H9 (cell line): ENCODE data around the gene SPEM3. TPM values are rescaled to one million over a fixed set of nuclear protein-coding genes. Genes with fewer than 3 reads are reported as not detected.

Experiments used
- DNase-seq: peaks from one replicate; pipeline ENCODE4 v3.0.0-alpha.2; 2017
- H2AFZ ChIP-seq: one replicate; pipeline ENCODE4 v1.6.1; 2013; ENCODE audit warnings: mild to moderate bottlenecking, low read length, control low read depth, moderate library complexity
- H2AK5ac ChIP-seq: 2 replicates; pipeline ENCODE4 v1.6.1; 2013; ENCODE audit warnings: low read length, control low read depth, mixed read lengths; ENCODE audit not compliant: insufficient read length
- H2BK120ac ChIP-seq: one replicate; pipeline ENCODE4 v1.6.1; 2013; ENCODE audit warnings: low read depth, mild to moderate bottlenecking, low read length, control low read depth, inconsistent platforms; ENCODE audit not compliant: poor library complexity, severe bottlenecking
- H2BK12ac ChIP-seq: 2 replicates; pipeline ENCODE4 v1.6.1; 2013; ENCODE audit warnings: low read length, control low read depth, mixed read lengths, low read depth; ENCODE audit not compliant: insufficient read length
- H2BK15ac ChIP-seq: 2 replicates; pipeline ENCODE4 v1.6.1; 2013; ENCODE audit warnings: low read depth, low read length, control low read depth
- H2BK20ac ChIP-seq: one replicate; pipeline ENCODE4 v1.6.1; 2013; ENCODE audit warnings: low read depth, mild to moderate bottlenecking, low read length, control low read depth, inconsistent platforms; ENCODE audit not compliant: poor library complexity, severe bottlenecking
- H2BK5ac ChIP-seq: 2 replicates; pipeline ENCODE4 v1.6.1; 2013; ENCODE audit warnings: low read length, control low read depth, mixed read lengths; ENCODE audit not compliant: insufficient read length
- H3K14ac ChIP-seq: 2 replicates; pipeline ENCODE4 v1.6.1; 2013; ENCODE audit warnings: low read length, control low read depth; ENCODE audit not compliant: insufficient read depth
- H3K18ac ChIP-seq: 2 replicates; pipeline ENCODE4 v1.6.1; 2013; ENCODE audit warnings: low read depth, mild to moderate bottlenecking, mixed read lengths, low read length, control low read depth; ENCODE audit not compliant: insufficient read length
- H3K23ac ChIP-seq: 2 replicates; pipeline ENCODE4 v1.6.1; 2013; ENCODE audit warnings: low read length, control low read depth, mixed read lengths, low read depth; ENCODE audit not compliant: insufficient read length
- H3K23me2 ChIP-seq: 2 replicates; pipeline ENCODE4 v1.6.1; 2013; ENCODE audit warnings: low read depth, mild to moderate bottlenecking, mixed read lengths, low read length, control low read depth; ENCODE audit not compliant: insufficient read length, poor library complexity, severe bottlenecking
- H3K27ac ChIP-seq: 2 replicates; pipeline ENCODE4 v1.5.1; 2013; ENCODE audit warnings: low read length, control low read depth, mixed read lengths, low read depth; ENCODE audit not compliant: insufficient read length
- H3K27me3 ChIP-seq: 2 replicates; pipeline ENCODE4 v1.6.1; 2013; ENCODE audit warnings: low read length, control low read depth, inconsistent platforms; ENCODE audit not compliant: insufficient read depth
- H3K4ac ChIP-seq: 2 replicates; pipeline ENCODE4 v1.6.1; 2013; ENCODE audit warnings: low read depth, mild to moderate bottlenecking, control low read depth, inconsistent platforms, low read length, moderate library complexity
- H3K4me1 ChIP-seq: 2 replicates; pipeline ENCODE4 v1.6.1; 2013; ENCODE audit warnings: low read length, control low read depth, inconsistent platforms; ENCODE audit not compliant: insufficient read depth
- H3K4me2 ChIP-seq: 2 replicates; pipeline ENCODE4 v1.6.1; 2013; ENCODE audit warnings: low read length, control low read depth, mixed read lengths; ENCODE audit not compliant: insufficient read length, insufficient read depth
- H3K56ac ChIP-seq: 2 replicates; pipeline ENCODE4 v1.6.1; 2013; ENCODE audit warnings: low read depth, mild to moderate bottlenecking, mixed read lengths, low read length, control low read depth; ENCODE audit not compliant: insufficient read length
- H3K79me1 ChIP-seq: 2 replicates; pipeline ENCODE4 v1.6.1; 2013; ENCODE audit warnings: low read depth, mild to moderate bottlenecking, moderate library complexity, low read length, control low read depth, inconsistent platforms; ENCODE audit not compliant: insufficient read depth, poor library complexity, severe bottlenecking
- H3K79me2 ChIP-seq: 2 replicates; pipeline ENCODE4 v1.6.1; 2013; ENCODE audit warnings: low read length, control low read depth, inconsistent platforms; ENCODE audit not compliant: insufficient read depth
- H3K9ac ChIP-seq: 2 replicates; pipeline ENCODE4 v1.6.1; 2013; ENCODE audit warnings: low read length, control low read depth, mixed read lengths; ENCODE audit not compliant: insufficient read length; ENCODE audit errors: extremely low read depth
- H3K9me3 ChIP-seq: one replicate; pipeline ENCODE4 v1.6.1; 2013; ENCODE audit warnings: low read depth, low read length, inconsistent platforms; ENCODE audit not compliant: control insufficient read depth
- H3T11ph ChIP-seq: one replicate; pipeline ENCODE4 v1.6.1; 2013; ENCODE audit warnings: mild to moderate bottlenecking, low read length, control low read depth, inconsistent platforms
- H4K20me1 ChIP-seq: one replicate; pipeline ENCODE4 v1.6.1; 2013; ENCODE audit not compliant: control insufficient read depth, insufficient read length, insufficient read depth
- H4K5ac ChIP-seq: 2 replicates; pipeline ENCODE4 v1.6.1; 2013; ENCODE audit warnings: low read depth, mild to moderate bottlenecking, mixed read lengths, low read length, control low read depth; ENCODE audit not compliant: insufficient read length
- H4K8ac ChIP-seq: replicated peaks from 2 replicates; pipeline ENCODE4 v1.6.1; 2013; ENCODE audit warnings: low read length, control low read depth, mixed read lengths, low read depth; ENCODE audit not compliant: insufficient read length
- H4K91ac ChIP-seq: 2 replicates; pipeline ENCODE4 v1.6.1; 2013; ENCODE audit warnings: low read depth, mild to moderate bottlenecking, moderate library complexity, mixed read lengths, low read length, control low read depth; ENCODE audit not compliant: insufficient read length
- H3K27ac Mint-ChIP-seq, 3 experiments: 2 replicates in 2 of 3; 3 replicates in 1 of 3; pipeline ENCODE4 v1.8.0; 2020 to 2021; ENCODE audit warnings: mixed read lengths in 3 of 3, mild to moderate bottlenecking in 1 of 3, moderate library complexity in 1 of 3
- H3K27me3 Mint-ChIP-seq: 2 replicates; pipeline ENCODE4 v1.8.0; 2021; ENCODE audit warnings: low read depth, mild to moderate bottlenecking, moderate library complexity, mixed read lengths
- H3K36me3 Mint-ChIP-seq, 3 experiments: 2 replicates in 2 of 3; 3 replicates in 1 of 3; pipeline ENCODE4 v1.8.0; 2020 to 2021; ENCODE audit warnings: low read depth in 3 of 3, mixed read lengths in 3 of 3; ENCODE audit not compliant: insufficient read depth in 1 of 3
- H3K4me1 Mint-ChIP-seq, 2 experiments: 2 replicates each; pipeline ENCODE4 v1.8.0; 2020; ENCODE audit warnings: mixed read lengths in 2 of 2
- H3K4me3 Mint-ChIP-seq, 2 experiments: 2 replicates in 1 of 2; 3 replicates in 1 of 2; pipeline ENCODE4 v1.8.0; 2020 to 2021; ENCODE audit warnings: mild to moderate bottlenecking in 2 of 2, mixed read lengths in 2 of 2, moderate library complexity in 1 of 2
- H3K9me3 Mint-ChIP-seq, 2 experiments: 2 replicates in 1 of 2; 3 replicates in 1 of 2; pipeline ENCODE4 v1.8.0; 2020; ENCODE audit warnings: mild to moderate bottlenecking in 2 of 2, mixed read lengths in 2 of 2, moderate library complexity in 1 of 2
- CTCF ChIP-seq: fragments of 200-600 bp; sonication (generic); conservative IDR thresholded peaks from 3 replicates; pipeline ENCODE4 v1.8.0; 2021; ENCODE audit warnings: antibody characterized with exemption, mild to moderate bottlenecking
- WGBS: extraction: QIAGEN DNeasy Blood & Tissue Kit; methylation state at CpG from one replicate; pipeline ENCODE4 v1.1.7; 2013; ENCODE audit warnings: missing lambda C conversion rate, low lambda C conversion rate, mixed read lengths; ENCODE audit not compliant: insufficient read length; ENCODE audit errors: extremely low coverage; 5-methylcytosine and 5-hydroxymethylcytosine counted together
- total RNA-seq: library from RNA; stranded (reverse); gene quantifications from 2 replicates; pipeline ENCODE4 v1.2.1, GENCODE V29; 2021

The SPEM3 gene
- total RNA-seq, 1 experiment from 2014 or later, result not detected

DNA sequence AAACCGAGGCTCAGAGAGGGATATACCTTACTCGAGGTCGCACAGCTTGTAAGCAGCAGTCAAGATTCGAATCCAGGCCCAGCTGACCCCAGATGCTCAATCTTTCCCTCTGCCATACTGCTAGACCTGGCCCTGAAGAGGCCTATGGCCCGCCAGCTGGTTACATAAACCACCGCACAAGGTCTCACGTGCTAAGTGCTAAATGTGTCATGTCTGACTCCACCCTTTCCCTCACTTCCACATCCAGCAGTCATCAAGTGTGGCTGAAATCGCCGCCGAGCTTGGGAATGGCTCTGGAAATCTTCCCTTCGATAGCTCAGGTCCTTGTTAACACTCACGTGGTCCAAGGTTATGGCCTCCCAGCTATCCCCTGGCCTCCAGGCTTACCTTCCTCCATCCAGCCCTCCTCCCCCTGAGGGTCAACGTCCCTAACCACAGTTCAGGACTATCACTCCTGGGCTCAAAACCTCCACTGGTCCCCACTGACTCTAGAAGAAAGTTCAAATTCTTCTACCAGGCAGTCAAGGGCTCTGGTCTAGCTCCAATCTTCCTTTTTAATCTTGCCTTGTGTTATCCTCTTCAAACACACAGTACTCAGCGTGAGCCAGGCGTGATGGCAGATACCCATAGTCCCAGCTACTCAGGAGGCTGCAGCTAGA lies 47.2 kb downstream of the SPEM3 start:
- Histone ChIP-seq H2BK120ac (no peak overlapping the region), H2AK5ac (no peak overlapping the region), H3K9me3 (no peaks in the 10 kb centered on the region), H3K18ac (no peak overlapping the region), H3T11ph (no peak overlapping the region), H2BK12ac (no peak overlapping the region), H2BK5ac (no peak overlapping the region), H2BK15ac (no peak overlapping the region), H3K4me2 (no peak overlapping the region), H3K27me3 (no peaks in the 10 kb centered on the region), H3K9ac (no peak overlapping the region), H3K79me2 (peaks cover 5% of the 10 kb centered on the region; the same call in 1 of the 2 replicates), H4K91ac (no peak overlapping the region), H3K23ac (no peak overlapping the region), H2BK20ac (no peak overlapping the region), H4K20me1 (peaks cover 6% of the 10 kb centered on the region), H2AFZ (no peak overlapping the region), H3K14ac (no peak overlapping the region), H4K8ac (no peak overlapping the region), H3K4me1 (peaks cover 8% of the 10 kb centered on the region; the same call in 1 of the 2 replicates), H3K4ac (no peak overlapping the region), H3K56ac (no peak overlapping the region), H4K5ac (no peak overlapping the region), H3K27ac (no peak overlapping the region), H3K23me2 (peaks cover 4% of the 10 kb centered on the region), H3K79me1 (peaks cover 3% of the 10 kb centered on the region)
- no peak for TF ChIP-seq CTCF
- Mint-ChIP-seq H3K27me3 (no peaks in the 10 kb centered on the region; the same call in 1 of the 2 replicates), H3K4me1 (peaks cover 30 to 32% of the 10 kb centered on the region in 2 experiments), H3K27ac (no peak overlapping the region), H3K36me3 (peaks cover 0 to 4% (median 0%) of the 10 kb centered on the region in 3 experiments; a peak in 1 of 7 replicates), H3K9me3 (no peaks in the 10 kb centered on the region; a peak in 1 of 5 replicates), H3K4me3 (no peak overlapping the region)
- no peak for DNase-seq
- WGBS, result no CpG with 5 or more reads among the region's 15 CpGs
